Fibroblast of lung (primary cell): ENCODE results near the gene DNM1.

Experiments
- EZH2 ChIP-seq: IDR thresholded peaks from 2 replicates; pipeline ENCODE4 v1.5.1; 2012; ENCODE audit warnings: low read length, control low read depth, mild to moderate bottlenecking; ENCODE audit errors: missing control alignments
- TF ChIP-seq, protein P1 (sequence below), 2 donors: IDR thresholded peaks in 1 of 2; conservative IDR thresholded peaks in 1 of 2; 1 replicate in 1 of 2; 2 replicates in 1 of 2; pipeline ENCODE4 v1.5.1; 2011 to 2012; ENCODE audit warnings: low read length in 2 of 2, control low read depth in 1 of 2, inconsistent platforms in 1 of 2, low read depth in 1 of 2, mild to moderate bottlenecking in 1 of 2

DNA sequence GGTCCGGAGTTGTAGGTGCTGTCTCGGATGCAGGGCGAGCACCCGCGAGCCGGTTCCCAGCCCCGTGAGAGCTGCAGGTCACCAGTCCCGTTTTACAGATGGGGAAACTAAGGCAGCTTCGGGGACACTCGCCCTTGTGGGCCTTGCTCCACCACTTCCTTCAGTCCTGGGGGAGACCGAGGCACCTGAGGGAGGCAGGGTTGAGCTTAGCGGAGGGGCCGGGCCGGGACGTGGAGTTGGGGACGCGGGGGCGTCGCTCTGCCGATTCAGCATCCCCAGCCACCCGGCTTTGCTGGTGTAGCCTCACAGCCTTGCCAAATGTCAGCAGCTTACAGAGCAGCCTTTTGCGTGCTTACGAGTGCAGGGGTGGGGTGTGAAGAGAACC lies 42.6 kb upstream of the DNM1 start:
- TF ChIP-seq, protein P1, sequence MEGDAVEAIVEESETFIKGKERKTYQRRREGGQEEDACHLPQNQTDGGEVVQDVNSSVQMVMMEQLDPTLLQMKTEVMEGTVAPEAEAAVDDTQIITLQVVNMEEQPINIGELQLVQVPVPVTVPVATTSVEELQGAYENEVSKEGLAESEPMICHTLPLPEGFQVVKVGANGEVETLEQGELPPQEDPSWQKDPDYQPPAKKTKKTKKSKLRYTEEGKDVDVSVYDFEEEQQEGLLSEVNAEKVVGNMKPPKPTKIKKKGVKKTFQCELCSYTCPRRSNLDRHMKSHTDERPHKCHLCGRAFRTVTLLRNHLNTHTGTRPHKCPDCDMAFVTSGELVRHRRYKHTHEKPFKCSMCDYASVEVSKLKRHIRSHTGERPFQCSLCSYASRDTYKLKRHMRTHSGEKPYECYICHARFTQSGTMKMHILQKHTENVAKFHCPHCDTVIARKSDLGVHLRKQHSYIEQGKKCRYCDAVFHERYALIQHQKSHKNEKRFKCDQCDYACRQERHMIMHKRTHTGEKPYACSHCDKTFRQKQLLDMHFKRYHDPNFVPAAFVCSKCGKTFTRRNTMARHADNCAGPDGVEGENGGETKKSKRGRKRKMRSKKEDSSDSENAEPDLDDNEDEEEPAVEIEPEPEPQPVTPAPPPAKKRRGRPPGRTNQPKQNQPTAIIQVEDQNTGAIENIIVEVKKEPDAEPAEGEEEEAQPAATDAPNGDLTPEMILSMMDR (conservative IDR thresholded peaks at IDR 0.05 in 1 of 2, IDR thresholded peaks at IDR 0.05 in 1 of 2; ENCODE audit: low read depth in 1 of 2, low read length in 2 of 2), result no peak
- TF ChIP-seq EZH2, result no peak
